ENCODE results near the gene PIRT. TPM values are rescaled to one million over a fixed set of nuclear protein-coding genes. Genes with fewer than 3 reads are reported as not detected.

Gene PIRT
- total RNA-seq, 1 donor = not detected

- no peak for DNase-seq (ENCODE audit: insufficient read length, low spot score, missing footprints)
- Histone ChIP-seq H3K9me3 (ENCODE audit: low read depth, low read length) (no peaks in the 10 kb centered on the region), H2AFZ (ENCODE audit: low read length) (no peak overlapping the region), H3K36me3 (ENCODE audit: insufficient read depth, low read length) (no peaks in the 10 kb centered on the region), H3K27ac (ENCODE audit: low read depth, low read length) (no peak overlapping the region), H3K4me1 (ENCODE audit: insufficient read depth, low read length) (no peaks in the 10 kb centered on the region), H3K4me2 (ENCODE audit: insufficient read depth, low read length) (no peak overlapping the region), H3K27me3 (ENCODE audit: insufficient read depth, low read length) (no peaks in the 10 kb centered on the region), H4K20me1 (ENCODE audit: insufficient read depth, low read length) (no peaks in the 10 kb centered on the region), H3K4me3 (ENCODE audit: insufficient read depth, low read length) (no peak overlapping the region), H3K79me2 (ENCODE audit: insufficient read depth, low read length) (no peaks in the 10 kb centered on the region)
- TF ChIP-seq, protein P1, sequence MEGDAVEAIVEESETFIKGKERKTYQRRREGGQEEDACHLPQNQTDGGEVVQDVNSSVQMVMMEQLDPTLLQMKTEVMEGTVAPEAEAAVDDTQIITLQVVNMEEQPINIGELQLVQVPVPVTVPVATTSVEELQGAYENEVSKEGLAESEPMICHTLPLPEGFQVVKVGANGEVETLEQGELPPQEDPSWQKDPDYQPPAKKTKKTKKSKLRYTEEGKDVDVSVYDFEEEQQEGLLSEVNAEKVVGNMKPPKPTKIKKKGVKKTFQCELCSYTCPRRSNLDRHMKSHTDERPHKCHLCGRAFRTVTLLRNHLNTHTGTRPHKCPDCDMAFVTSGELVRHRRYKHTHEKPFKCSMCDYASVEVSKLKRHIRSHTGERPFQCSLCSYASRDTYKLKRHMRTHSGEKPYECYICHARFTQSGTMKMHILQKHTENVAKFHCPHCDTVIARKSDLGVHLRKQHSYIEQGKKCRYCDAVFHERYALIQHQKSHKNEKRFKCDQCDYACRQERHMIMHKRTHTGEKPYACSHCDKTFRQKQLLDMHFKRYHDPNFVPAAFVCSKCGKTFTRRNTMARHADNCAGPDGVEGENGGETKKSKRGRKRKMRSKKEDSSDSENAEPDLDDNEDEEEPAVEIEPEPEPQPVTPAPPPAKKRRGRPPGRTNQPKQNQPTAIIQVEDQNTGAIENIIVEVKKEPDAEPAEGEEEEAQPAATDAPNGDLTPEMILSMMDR (IDR thresholded peaks at IDR 0.05; ENCODE audit: extremely low read depth, low read depth, low read length) = no peak
Measured at GRCh38 chr17:10792151-10792550, 45.7 kb downstream of the PIRT start.

DNA sequence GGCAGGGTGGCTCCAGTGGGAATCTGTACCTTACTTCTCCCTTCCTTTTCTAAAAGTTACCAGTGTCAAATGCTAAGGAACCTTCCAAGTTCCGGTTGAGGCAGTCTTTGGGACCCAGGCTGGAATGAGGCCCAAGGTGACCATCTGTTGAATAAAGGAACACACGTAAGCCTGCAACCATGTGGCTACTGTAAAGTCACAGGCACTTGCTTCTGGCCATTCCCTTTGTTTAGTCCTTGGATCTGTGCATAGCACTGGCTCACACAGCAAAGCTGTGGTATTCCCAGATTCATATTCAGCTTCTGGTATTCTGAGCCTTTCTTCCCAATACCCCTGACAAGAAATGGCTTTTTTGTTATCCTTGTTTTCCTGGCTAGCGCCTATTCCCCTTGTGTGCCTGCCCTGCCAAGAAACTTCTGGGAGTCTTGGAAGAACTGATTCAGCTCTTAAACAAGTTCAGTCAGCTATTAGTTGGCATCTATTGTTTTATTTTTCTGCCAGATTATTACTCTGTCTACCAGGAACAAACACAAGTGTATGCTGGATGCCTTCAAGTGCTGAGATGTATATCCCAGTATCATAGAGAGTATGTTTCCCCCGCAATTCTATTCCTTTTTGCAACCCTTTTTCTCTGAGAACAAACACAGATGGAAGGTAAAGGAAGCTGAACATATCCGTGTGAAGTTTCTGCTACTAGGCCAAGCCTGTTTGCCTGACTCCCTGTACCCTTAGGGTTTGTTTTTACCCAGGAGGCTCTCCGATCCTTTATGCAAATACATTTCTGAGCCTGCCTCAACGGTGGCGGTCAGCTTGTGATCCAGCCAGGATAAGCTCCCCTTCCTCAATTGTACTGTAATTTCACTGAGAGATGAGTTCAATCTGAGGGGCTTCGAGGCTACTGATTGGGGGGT is 47.1 kb downstream of the PIRT start:
- no peaks in the 10 kb centered on the region for H3K36me3 ChIP-seq (ENCODE audit: insufficient read depth, low read length)
- no peaks in the 10 kb centered on the region for H3K79me2 ChIP-seq (ENCODE audit: insufficient read depth, low read length)
- H3K4me1 ChIP-seq (ENCODE audit: insufficient read depth, low read length) = no peaks in the 10 kb centered on the region
- no peaks in the 10 kb centered on the region for H3K9me3 ChIP-seq (ENCODE audit: low read depth, low read length)
- TF ChIP-seq, protein P1 (IDR thresholded peaks at IDR 0.05; ENCODE audit: extremely low read depth, low read depth, low read length) = no peak
- no peak overlapping the region for H3K27ac ChIP-seq (ENCODE audit: low read depth, low read length)
- DNase-seq (ENCODE audit: insufficient read length, low spot score, missing footprints) = no peak
- no peak overlapping the region for H3K4me3 ChIP-seq (ENCODE audit: insufficient read depth, low read length)
- H2AFZ ChIP-seq (ENCODE audit: low read length) = no peak overlapping the region
- no peaks in the 10 kb centered on the region for H3K27me3 ChIP-seq (ENCODE audit: insufficient read depth, low read length)
- H4K20me1 ChIP-seq (ENCODE audit: insufficient read depth, low read length) = no peaks in the 10 kb centered on the region
- H3K4me2 ChIP-seq (ENCODE audit: insufficient read depth, low read length) = no peak overlapping the region

- Histone ChIP-seq H2AFZ (ENCODE audit: low read length) (no peak overlapping the region), H3K36me3 (ENCODE audit: insufficient read depth, low read length) (no peaks in the 10 kb centered on the region), H3K27ac (ENCODE audit: low read depth, low read length) (no peak overlapping the region), H3K9me3 (ENCODE audit: low read depth, low read length) (no peaks in the 10 kb centered on the region), H4K20me1 (ENCODE audit: insufficient read depth, low read length) (no peaks in the 10 kb centered on the region), H3K79me2 (ENCODE audit: insufficient read depth, low read length) (no peaks in the 10 kb centered on the region), H3K4me3 (ENCODE audit: insufficient read depth, low read length) (no peak overlapping the region), H3K4me1 (ENCODE audit: insufficient read depth, low read length) (no peaks in the 10 kb centered on the region), H3K27me3 (ENCODE audit: insufficient read depth, low read length) (no peaks in the 10 kb centered on the region), H3K4me2 (ENCODE audit: insufficient read depth, low read length) (no peak overlapping the region)
- no peak for DNase-seq (ENCODE audit: insufficient read length, low spot score, missing footprints)
- TF ChIP-seq, protein P1 (IDR thresholded peaks at IDR 0.05; ENCODE audit: extremely low read depth, low read depth, low read length) = no peak
Measured at GRCh38 chr17:10789694-10790271, 48.1 kb downstream of the PIRT start.

All from osteoblast (primary cell).